Measurements from ENCODE around the gene DDX54. TPM values are rescaled to one million over a fixed set of nuclear protein-coding genes. Genes with fewer than 3 reads are reported as not detected.
A peak's percentile ranks its signal among the peaks of the same experiment; 100 is the strongest.
"Not testable (repeated sequence)": the region's sequence is repeated elsewhere in the genome, so short reads cannot be mapped to it uniquely, and the experiment has no call there.

Gene DDX54
- total RNA-seq, 4 donors from 2014 or later: 29.1 to 59.6 (median 52.7) TPM

DNA sequence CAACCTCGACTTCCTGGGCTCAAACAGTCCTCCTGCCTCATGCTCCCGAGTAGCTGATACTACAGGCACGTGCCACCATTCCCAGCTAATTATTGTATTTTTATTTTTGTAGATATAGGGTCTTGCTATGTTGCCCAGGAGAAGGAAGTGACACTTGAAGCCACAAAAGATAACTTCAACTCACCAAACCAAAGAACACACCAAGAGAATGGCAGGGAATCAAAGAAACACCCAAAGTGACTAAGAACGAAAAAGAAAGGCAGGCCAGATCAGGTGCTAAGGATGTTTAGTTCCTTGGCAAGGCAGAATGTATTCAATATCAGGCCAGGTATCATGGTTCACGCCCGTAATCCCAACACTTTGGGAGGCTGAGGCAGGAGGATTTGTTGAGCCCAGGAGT, 25.9 kb upstream of the DDX54 start:
- Histone ChIP-seq H3K4me1 (peaks cover 0 to 23% (median 13%) of the 10 kb centered on the region in 4 donors), H3K27me3 (no peaks in the 10 kb centered on the region), H3K36me3 (no peaks in the 10 kb centered on the region), H3K9me3 (no peaks in the 10 kb centered on the region), H3K4me3 (no peak overlapping the region), H3K27ac (replicated peaks in 1 of 4) (no peak overlapping the region)
- intact Hi-C loops (cut with DNase I): no loop called here
- no peak for DNase-seq (ENCODE audit: extremely low spot score)
- 90% methylated on average over 6 of the region's 6 CpGs for WGBS
- TF ChIP-seq POLR2A (IDR thresholded peaks at IDR 0.05; ENCODE audit: low read depth) (no peak), EP300 (IDR thresholded peaks at IDR 0.05) (no peak), POLR2AphosphoS5 (IDR thresholded peaks at IDR 0.05) (no peak)
- TF ChIP-seq, protein P1, sequence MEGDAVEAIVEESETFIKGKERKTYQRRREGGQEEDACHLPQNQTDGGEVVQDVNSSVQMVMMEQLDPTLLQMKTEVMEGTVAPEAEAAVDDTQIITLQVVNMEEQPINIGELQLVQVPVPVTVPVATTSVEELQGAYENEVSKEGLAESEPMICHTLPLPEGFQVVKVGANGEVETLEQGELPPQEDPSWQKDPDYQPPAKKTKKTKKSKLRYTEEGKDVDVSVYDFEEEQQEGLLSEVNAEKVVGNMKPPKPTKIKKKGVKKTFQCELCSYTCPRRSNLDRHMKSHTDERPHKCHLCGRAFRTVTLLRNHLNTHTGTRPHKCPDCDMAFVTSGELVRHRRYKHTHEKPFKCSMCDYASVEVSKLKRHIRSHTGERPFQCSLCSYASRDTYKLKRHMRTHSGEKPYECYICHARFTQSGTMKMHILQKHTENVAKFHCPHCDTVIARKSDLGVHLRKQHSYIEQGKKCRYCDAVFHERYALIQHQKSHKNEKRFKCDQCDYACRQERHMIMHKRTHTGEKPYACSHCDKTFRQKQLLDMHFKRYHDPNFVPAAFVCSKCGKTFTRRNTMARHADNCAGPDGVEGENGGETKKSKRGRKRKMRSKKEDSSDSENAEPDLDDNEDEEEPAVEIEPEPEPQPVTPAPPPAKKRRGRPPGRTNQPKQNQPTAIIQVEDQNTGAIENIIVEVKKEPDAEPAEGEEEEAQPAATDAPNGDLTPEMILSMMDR (IDR thresholded peaks at IDR 0.05): no peak

DNA sequence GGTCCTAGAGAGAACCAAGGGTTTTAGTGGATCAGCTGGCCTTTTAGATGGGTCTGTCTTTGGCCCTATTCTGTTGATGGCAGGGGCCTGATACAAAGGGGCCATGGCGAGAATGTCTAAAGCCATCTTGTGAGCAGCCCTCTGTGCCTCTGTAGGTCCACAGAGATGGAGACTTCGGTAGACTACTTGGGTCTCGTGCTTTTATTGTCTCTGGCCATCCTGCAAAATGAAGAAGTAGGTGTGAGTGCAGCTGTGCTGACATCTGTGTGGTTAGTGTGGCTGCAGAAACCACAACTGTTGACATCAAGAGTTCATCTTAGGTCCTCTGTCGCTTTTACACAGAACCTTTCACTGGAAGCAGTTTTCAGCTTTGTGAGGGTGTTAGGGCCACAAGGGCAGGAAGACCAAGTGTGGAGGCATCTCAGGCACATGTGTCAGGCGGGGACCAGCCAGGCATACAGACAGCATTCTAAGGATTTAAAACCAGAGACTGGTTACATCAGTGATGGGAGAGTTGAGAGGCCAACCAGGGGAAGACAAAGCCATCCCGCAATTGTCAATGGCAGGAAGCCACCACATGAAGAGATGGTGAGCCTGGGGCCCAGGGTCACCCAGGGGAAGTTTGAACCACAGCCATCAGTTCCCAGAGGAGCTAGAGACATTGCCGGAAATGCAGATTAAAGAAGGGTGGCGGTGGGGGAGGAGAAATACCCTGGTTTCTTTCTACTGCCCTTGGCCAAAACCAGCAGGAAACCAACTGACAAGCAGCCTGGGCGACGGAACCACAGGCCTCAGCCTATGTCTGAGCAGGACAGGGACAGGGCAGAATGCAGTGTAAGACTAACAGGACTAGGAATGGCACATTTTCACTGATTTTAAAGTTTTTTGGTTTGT, 23.0 kb upstream of the DDX54 start:
- TF ChIP-seq, protein P1 (IDR thresholded peaks at IDR 0.05): no peak
- TF ChIP-seq POLR2AphosphoS5 (IDR thresholded peaks at IDR 0.05) (no peak), EP300 (IDR thresholded peaks at IDR 0.05) (no peak), POLR2A (IDR thresholded peaks at IDR 0.05; ENCODE audit: low read depth) (no peak)
- no peaks in the 10 kb centered on the region for H3K27me3 ChIP-seq
- peak overlapping the region in 3 of 4 donors; percentile 1 to 59 (median 25) for H3K27ac ChIP-seq (replicated peaks in 1 of 4)
- H3K36me3 ChIP-seq: no peaks in the 10 kb centered on the region
- peaks cover 0 to 8% (median 3%) of the 10 kb centered on the region in 4 donors for H3K4me1 ChIP-seq
- DNase-seq (ENCODE audit: extremely low spot score): no peak
- intact Hi-C loops (cut with DNase I): loop anchor here (10.0 kb wide), 1 partner anchor 217 kb away; the partner anchor contains the start of gene SDSL
- WGBS: 73% methylated on average over 10 of the region's 10 CpGs
- H3K9me3 ChIP-seq: no peaks in the 10 kb centered on the region
- no peak overlapping the region for H3K4me3 ChIP-seq

DNA sequence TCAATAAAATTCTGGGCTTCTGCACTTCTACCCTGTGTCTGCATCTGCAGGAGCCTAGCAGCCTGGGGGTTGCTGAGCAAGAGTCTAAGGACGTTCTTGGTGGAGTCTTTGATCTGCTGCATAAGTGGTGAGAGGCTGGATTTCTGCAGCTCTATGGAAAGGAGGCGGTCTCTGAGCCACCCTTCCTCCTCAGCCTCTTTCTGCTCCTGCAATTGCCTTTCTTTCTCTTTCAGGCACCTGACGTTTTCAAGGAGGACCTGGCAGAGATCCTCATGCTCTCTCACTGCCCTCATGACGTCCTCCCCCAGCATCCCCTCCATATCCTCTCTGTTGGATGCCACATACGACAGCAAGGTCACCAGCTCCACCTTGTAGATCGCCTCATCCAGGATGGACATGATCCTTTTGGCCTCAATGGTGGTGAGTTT, 22.3 kb upstream of the DDX54 start:
- TF ChIP-seq POLR2AphosphoS5 (IDR thresholded peaks at IDR 0.05) (no peak), EP300 (IDR thresholded peaks at IDR 0.05) (no peak), POLR2A (IDR thresholded peaks at IDR 0.05; ENCODE audit: low read depth) (no peak)
- TF ChIP-seq, protein P1 (IDR thresholded peaks at IDR 0.05): no peak
- intact Hi-C loops (cut with DNase I): loop anchor here (10.0 kb wide), 1 partner anchor 217 kb away; the partner anchor contains the start of gene SDSL
- 80% methylated on average over 6 of the region's 6 CpGs for WGBS
- Histone ChIP-seq H3K27ac (replicated peaks in 1 of 4) (no peak overlapping the region), H3K27me3 (no peaks in the 10 kb centered on the region), H3K9me3 (no peaks in the 10 kb centered on the region), H3K36me3 (no peaks in the 10 kb centered on the region), H3K4me3 (no peak overlapping the region), H3K4me1 (peaks cover 0 to 8% (median 3%) of the 10 kb centered on the region in 4 donors)
- no peak for DNase-seq (ENCODE audit: extremely low spot score)

DNA sequence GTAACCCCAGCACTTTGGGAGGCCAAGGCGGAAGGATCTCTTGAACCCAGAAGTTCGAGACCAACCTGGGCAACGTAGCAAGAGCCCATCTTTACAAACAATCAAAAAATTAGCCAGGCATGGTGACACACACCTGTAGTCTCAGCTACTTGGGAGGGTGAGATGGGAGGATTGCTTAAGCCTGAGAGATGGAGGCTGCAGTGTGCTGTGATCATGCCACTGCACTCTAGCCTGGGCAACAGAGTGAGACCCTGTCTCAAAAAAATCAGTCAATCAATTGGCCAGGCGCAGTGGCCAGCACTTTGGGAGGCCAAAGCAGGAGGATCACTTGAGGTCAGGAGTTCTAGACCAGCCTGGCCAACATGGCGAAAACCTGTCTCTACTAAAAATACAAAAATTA, 21.5 kb upstream of the DDX54 start:
- not testable (repeated sequence) for H3K4me3 ChIP-seq; H3K36me3 ChIP-seq; DNase-seq (ENCODE audit: extremely low spot score); H3K4me1 ChIP-seq; H3K27ac ChIP-seq (replicated peaks in 1 of 4); H3K27me3 ChIP-seq; H3K9me3 ChIP-seq
- WGBS: 96% methylated on average over 5 of the region's 5 CpGs
- intact Hi-C loops (cut with DNase I): loop anchor here (10.0 kb wide), 1 partner anchor 218 kb away; the partner anchor contains the start of gene SDSL

DNA sequence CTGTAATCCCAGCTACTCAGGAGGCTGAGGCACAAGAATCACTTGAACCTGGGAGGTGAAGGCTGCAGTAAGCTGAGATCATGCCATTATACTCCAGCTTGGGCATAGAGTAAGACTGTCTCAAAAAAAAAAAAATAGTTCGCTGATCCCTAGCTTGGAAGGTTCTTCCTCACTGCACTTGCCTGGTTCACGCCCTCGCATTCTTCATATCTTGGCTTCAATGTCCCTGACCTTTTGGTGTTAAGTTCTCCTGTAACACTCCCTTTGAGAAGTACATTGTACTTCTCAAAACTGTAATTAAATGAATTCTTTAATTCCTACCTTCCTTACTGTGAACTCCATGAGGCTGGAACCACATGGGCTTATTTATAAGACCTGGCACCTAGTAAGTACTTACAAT, 19.5 kb upstream of the DDX54 start:
- no peaks in the 10 kb centered on the region for H3K27me3 ChIP-seq
- no peak overlapping the region for H3K27ac ChIP-seq (replicated peaks in 1 of 4)
- peaks cover 0 to 8% (median 3%) of the 10 kb centered on the region in 4 donors for H3K4me1 ChIP-seq
- H3K4me3 ChIP-seq: no peak overlapping the region
- TF ChIP-seq POLR2AphosphoS5 (IDR thresholded peaks at IDR 0.05) (no peak), POLR2A (IDR thresholded peaks at IDR 0.05; ENCODE audit: low read depth) (no peak), EP300 (IDR thresholded peaks at IDR 0.05) (no peak)
- TF ChIP-seq, protein P1 (IDR thresholded peaks at IDR 0.05): no peak
- no peak for DNase-seq (ENCODE audit: extremely low spot score)
- no peaks in the 10 kb centered on the region for H3K36me3 ChIP-seq
- intact Hi-C loops (cut with DNase I): loop anchor here (10.0 kb wide), 1 partner anchor 220 kb away; the partner anchor contains the start of gene SDSL
- H3K9me3 ChIP-seq: no peaks in the 10 kb centered on the region
- 87% methylated on average over 3 of the region's 3 CpGs for WGBS
